ENCODE results near the gene EXD1. TPM values are rescaled to one million over a fixed set of nuclear protein-coding genes. Genes with fewer than 3 reads are reported as not detected.
A peak's percentile ranks its signal among the peaks of the same experiment; 100 is the strongest.

EXD1 gene
- total RNA-seq, 1 experiment from 2014 or later = not detected

DNA sequence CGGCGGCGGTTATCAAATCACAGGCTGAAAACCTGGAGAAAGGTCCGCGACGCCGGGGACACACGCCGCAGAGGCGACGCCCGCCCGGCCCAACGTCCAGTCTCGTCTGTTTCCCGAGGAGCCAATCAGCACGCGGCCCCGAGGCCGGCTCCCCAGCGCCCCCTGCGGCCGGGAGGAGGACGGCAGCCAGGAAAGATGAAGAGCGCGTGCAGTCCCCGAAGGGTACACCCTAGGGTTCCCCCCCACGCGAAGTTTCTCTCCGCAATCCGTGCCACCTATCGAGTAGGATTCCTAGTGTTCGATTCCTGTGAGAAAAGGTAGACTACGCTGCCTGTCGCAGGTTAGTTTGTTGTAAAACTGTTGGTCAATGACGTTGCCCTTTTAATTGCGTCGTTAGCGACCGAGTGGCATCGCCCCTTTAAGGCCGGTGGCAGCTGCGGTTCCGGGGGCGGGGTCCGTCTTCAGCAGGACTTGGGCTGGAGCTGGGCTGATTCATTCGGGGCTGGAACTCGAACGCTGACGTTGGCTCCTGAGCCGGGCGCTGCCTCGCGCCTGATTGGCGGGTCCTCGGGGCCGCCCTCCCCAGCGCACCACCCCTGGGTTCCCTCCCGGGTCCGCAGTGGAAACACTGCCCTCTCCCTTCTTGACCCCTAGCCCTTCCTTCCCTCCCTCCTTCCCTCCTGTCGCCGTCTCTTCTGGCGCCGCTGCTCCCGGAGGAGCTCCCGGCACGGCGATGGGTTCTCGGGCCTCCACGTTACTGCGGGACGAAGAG is at the start of gene EXD1, which contains the start of gene CHP1 (continued):
- TF ChIP-seq, protein P1, sequence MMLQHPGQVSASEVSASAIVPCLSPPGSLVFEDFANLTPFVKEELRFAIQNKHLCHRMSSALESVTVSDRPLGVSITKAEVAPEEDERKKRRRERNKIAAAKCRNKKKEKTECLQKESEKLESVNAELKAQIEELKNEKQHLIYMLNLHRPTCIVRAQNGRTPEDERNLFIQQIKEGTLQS (IDR thresholded peaks at IDR 0.05) = no peak
- TF ChIP-seq YY1 (IDR thresholded peaks at IDR 0.05; ENCODE audit: extremely low read depth, insufficient replicate concordance, low read depth, low read length) = peak; percentile 27
- TF ChIP-seq EZH2phosphoT487 (IDR thresholded peaks at IDR 0.05; ENCODE audit: borderline replicate concordance) = no peak
- no peak; the same call in none of the 2 replicates for TF ChIP-seq JUND (IDR thresholded peaks at IDR 0.05)
- TF ChIP-seq SIN3A (IDR thresholded peaks at IDR 0.05; ENCODE audit: low read depth) = peak; percentile 69
- TF ChIP-seq RAD21 (IDR thresholded peaks at IDR 0.05; ENCODE audit: low read depth) = peak; percentile 6; the same call in 1 of the 2 replicates
- no peak for TF ChIP-seq ZFX (IDR thresholded peaks at IDR 0.05)

DNA sequence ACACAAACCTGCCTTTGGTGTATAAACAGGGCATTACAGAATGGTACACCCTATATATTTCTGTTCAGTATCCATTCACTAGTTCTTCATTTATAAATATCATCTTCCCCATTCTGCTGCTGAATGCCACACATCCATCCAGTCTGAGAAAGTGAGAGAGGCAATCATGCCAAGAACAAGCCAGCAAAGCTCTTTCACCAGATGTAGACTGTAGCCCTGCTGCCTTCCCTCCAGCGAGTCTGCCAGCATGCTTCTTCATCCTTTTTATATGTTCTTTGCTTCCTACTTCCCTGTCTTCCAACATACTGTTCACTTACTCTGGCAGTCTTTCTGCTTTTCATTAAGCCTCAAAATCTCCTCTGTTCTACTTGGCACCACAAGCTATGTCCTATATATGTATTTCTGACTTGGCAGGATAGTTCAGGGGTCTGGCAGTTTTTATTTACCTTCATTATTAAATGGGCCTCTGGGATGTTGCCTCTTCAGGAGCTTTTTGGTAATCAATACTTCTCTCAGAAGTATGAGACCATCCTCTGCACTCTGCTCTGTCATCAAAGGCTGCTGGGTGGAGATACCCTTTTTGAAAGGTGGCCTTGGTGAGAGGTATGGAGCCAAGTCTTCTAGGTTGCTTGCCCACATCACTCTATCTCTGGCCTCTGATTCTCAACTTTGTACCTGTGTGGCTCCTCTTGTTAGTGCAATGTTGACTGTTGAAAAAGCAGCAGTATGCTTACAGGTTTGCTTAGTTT is 49.2 kb upstream of the EXD1 start:
- RAD21 ChIA-PET (ENCODE audit: low non-redundant PET in 1 of 2, low total read pairs in 2 of 2, uncharacterized antibody in 2 of 2, unreplicated experiment in 2 of 2) = no interaction called here
- POLR2A ChIA-PET = no interaction called here
- H3K4me1 ChIP-seq (ENCODE audit: control insufficient read depth in 1 of 2, insufficient read depth in 2 of 2, low read length in 2 of 2) = peaks cover 4 to 14% of the 10 kb centered on the region in 2 experiments; a peak in 3 of 4 replicates
- no peaks in the 10 kb centered on the region for H3K9me3 ChIP-seq (ENCODE audit: control insufficient read depth in 1 of 2, insufficient read depth in 1 of 2, low read depth in 1 of 2, low read length in 2 of 2)
- DNase-seq (ENCODE audit: low read depth, low spot score) (no peak), ATAC-seq (no peak)
- no peak overlapping the region for H3K4me2 ChIP-seq (ENCODE audit: low read length)
- H4K20me1 ChIP-seq (ENCODE audit: insufficient read depth) = no peaks in the 10 kb centered on the region
- BruUV-seq (replicated peaks) = no TSS peak
- TF ChIP-seq SIN3A (IDR thresholded peaks at IDR 0.05; ENCODE audit: low read depth) (no peak), ELF1 (IDR thresholded peaks at IDR 0.05; ENCODE audit: borderline replicate concordance, low read depth) (no peak)
- H3K27ac ChIP-seq (ENCODE audit: low read depth, low read length) = no peak overlapping the region
- H3K36me3 ChIP-seq (ENCODE audit: control insufficient read depth in 1 of 2, insufficient read depth in 2 of 2, low read length in 2 of 2) = peaks cover 6 to 10% of the 10 kb centered on the region in 2 experiments; a peak in 2 of 4 replicates
- intact Hi-C loops (cut with micrococcal nuclease) = loop anchor here (5.0 kb wide), 1 partner anchor 162 kb away; the partner anchor contains the start of gene INO80
- H3K9ac ChIP-seq (ENCODE audit: low read length) = no peak overlapping the region
- H3K9me2 ChIP-seq (ENCODE audit: insufficient read depth) = no peaks in the 10 kb centered on the region
- peaks cover 10% of the 10 kb centered on the region for H3K79me2 ChIP-seq (ENCODE audit: insufficient read depth, low read length)
- CTCF ChIA-PET = no interaction called here
- H2AFZ ChIP-seq (ENCODE audit: low read depth, low read length, poor library complexity, severe bottlenecking) = no peak overlapping the region
- H3K27me3 ChIP-seq (ENCODE audit: insufficient read depth, low read length) = no peaks in the 10 kb centered on the region
- H3K4me3 ChIP-seq (replicated peaks in 1 of 2; ENCODE audit: low read depth in 1 of 2, low read length in 2 of 2) = no peak overlapping the region
